Measurements from ENCODE around the gene FBXO47.

Gene FBXO47

DNA sequence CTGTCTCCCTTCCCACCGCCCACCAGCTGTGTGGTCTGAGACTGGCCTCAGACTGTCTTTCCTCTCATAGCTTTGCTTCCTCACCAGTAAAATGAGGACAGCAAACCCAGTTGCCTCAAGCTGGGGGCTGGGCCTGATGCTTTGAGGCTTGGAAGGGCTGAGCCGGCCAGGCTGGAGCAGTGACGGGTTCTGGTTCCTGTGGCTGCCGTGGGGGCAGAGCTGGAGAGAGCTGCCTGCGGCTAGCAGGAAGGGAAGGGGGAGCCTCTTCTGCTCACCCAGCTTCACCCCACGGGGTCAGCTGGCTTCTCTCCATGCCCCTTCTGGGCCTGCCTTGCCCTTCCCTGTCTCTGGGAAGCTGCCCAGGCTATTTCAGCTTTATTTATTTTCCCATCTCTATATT is 73.6 kb downstream of the FBXO47 start:
- Histone ChIP-seq H3K27ac (ENCODE audit: extremely low read depth, low read depth, low read length) (no peak overlapping the region), H3K4me3 (ENCODE audit: low read depth, low read length) (no peak overlapping the region), H3K36me3 (ENCODE audit: control insufficient read depth in 2 of 2, insufficient read depth in 1 of 2, low read length in 2 of 2) (peaks cover 0 to 60% of the 10 kb centered on the region in 2 experiments; a peak in 2 of 3 replicates), H3K9me3 (ENCODE audit: control insufficient read depth, insufficient read depth, low read depth, low read length) (no peaks in the 10 kb centered on the region), H3K4me1 (ENCODE audit: control insufficient read depth, insufficient read depth, low read length) (no peaks in the 10 kb centered on the region)
- POLR2A ChIA-PET = interaction anchor here (0.8 to 1.4 kb wide), 4 partner anchors 14 to 47 kb away, joined by 3 to 4 read pairs (median 4); partner anchors contain the start of gene LASP1
- TF ChIP-seq ZNF76 (tag by site-specific recombination; IDR thresholded peaks at IDR 0.05; ENCODE audit: borderline replicate concordance, low read depth) = no peak
- no peak for TF ChIP-seq ZNF571 (tag by site-specific recombination; IDR thresholded peaks at IDR 0.05)
- TF ChIP-seq ZNF292 (tag by site-specific recombination; IDR thresholded peaks at IDR 0.05; ENCODE audit: borderline replicate concordance, low read depth) = no peak
- TF ChIP-seq, protein P1, sequence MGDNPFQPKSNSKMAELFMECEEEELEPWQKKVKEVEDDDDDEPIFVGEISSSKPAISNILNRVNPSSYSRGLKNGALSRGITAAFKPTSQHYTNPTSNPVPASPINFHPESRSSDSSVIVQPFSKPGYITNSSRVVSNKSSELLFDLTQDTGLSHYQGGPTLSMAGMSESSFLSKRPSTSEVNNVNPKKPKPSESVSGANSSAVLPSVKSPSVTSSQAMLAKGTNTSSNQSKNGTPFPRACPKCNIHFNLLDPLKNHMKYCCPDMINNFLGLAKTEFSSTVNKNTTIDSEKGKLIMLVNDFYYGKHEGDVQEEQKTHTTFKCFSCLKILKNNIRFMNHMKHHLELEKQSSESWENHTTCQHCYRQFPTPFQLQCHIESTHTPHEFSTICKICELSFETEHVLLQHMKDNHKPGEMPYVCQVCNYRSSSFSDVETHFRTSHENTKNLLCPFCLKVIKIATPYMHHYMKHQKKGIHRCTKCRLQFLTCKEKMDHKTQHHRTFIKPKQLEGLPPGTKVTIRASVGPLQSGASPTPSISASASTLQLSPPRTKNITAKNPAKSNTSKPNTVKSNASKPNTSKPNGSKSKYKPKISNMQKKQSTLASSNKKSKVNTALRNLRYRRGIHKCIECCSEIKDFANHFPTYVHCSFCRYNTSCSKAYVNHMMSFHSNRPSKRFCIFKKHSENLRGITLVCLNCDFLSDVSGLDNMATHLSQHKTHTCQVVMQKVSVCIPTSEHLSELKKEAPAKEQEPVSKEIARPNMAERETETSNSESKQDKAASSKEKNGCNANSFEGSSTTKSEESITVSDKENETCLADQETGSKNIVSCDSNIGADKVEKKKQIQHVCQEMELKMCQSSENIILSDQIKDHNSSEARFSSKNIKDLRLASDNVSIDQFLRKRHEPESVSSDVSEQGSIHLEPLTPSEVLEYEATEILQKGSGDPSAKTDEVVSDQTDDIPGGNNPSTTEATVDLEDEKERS (tag by site-specific recombination; IDR thresholded peaks at IDR 0.05) = no peak
- no peak for TF ChIP-seq MEIS1 (CRISPR knock-in tag; IDR thresholded peaks at IDR 0.05; ENCODE audit: borderline replicate concordance)
- TF ChIP-seq, protein P2, sequence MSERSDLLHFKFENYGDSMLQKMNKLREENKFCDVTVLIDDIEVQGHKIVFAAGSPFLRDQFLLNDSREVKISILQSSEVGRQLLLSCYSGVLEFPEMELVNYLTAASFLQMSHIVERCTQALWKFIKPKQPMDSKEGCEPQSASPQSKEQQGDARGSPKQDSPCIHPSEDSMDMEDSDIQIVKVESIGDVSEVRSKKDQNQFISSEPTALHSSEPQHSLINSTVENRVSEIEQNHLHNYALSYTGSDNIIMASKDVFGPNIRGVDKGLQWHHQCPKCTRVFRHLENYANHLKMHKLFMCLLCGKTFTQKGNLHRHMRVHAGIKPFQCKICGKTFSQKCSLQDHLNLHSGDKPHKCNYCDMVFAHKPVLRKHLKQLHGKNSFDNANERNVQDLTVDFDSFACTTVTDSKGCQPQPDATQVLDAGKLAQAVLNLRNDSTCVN (tag by site-specific recombination; optimal IDR thresholded peaks at IDR 0.05) = no peak
- TF ChIP-seq ZBTB7A (tag by site-specific recombination; IDR thresholded peaks at IDR 0.05; ENCODE audit: low read depth) = no peak
- TF ChIP-seq, protein P3, sequence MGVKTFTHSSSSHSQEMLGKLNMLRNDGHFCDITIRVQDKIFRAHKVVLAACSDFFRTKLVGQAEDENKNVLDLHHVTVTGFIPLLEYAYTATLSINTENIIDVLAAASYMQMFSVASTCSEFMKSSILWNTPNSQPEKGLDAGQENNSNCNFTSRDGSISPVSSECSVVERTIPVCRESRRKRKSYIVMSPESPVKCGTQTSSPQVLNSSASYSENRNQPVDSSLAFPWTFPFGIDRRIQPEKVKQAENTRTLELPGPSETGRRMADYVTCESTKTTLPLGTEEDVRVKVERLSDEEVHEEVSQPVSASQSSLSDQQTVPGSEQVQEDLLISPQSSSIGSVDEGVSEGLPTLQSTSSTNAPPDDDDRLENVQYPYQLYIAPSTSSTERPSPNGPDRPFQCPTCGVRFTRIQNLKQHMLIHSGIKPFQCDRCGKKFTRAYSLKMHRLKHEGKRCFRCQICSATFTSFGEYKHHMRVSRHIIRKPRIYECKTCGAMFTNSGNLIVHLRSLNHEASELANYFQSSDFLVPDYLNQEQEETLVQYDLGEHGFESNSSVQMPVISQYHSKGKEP (tag by site-specific recombination; IDR thresholded peaks at IDR 0.05) = no peak
- no peak for TF ChIP-seq ZNF2 (tag by site-specific recombination; IDR thresholded peaks at IDR 0.05)
- no peak for TF ChIP-seq SETDB1 (IDR thresholded peaks at IDR 0.05; ENCODE audit: insufficient read length, low read length)
- TF ChIP-seq ZNF140 (tag by site-specific recombination; IDR thresholded peaks at IDR 0.05) = no peak
- no peak for TF ChIP-seq ZNF138 (tag by site-specific recombination; IDR thresholded peaks at IDR 0.05; ENCODE audit: borderline replicate concordance)
- TF ChIP-seq, protein P4, sequence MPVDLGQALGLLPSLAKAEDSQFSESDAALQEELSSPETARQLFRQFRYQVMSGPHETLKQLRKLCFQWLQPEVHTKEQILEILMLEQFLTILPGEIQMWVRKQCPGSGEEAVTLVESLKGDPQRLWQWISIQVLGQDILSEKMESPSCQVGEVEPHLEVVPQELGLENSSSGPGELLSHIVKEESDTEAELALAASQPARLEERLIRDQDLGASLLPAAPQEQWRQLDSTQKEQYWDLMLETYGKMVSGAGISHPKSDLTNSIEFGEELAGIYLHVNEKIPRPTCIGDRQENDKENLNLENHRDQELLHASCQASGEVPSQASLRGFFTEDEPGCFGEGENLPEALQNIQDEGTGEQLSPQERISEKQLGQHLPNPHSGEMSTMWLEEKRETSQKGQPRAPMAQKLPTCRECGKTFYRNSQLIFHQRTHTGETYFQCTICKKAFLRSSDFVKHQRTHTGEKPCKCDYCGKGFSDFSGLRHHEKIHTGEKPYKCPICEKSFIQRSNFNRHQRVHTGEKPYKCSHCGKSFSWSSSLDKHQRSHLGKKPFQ (tag by site-specific recombination; IDR thresholded peaks at IDR 0.05) = no peak
- no peak for TF ChIP-seq YY2 (tag by site-specific recombination; IDR thresholded peaks at IDR 0.05)
- no peak for TF ChIP-seq ZNF221 (tag by site-specific recombination; IDR thresholded peaks at IDR 0.05; ENCODE audit: borderline replicate concordance)
- TF ChIP-seq, protein P5, sequence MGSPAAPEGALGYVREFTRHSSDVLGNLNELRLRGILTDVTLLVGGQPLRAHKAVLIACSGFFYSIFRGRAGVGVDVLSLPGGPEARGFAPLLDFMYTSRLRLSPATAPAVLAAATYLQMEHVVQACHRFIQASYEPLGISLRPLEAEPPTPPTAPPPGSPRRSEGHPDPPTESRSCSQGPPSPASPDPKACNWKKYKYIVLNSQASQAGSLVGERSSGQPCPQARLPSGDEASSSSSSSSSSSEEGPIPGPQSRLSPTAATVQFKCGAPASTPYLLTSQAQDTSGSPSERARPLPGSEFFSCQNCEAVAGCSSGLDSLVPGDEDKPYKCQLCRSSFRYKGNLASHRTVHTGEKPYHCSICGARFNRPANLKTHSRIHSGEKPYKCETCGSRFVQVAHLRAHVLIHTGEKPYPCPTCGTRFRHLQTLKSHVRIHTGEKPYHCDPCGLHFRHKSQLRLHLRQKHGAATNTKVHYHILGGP (tag by site-specific recombination; IDR thresholded peaks at IDR 0.05) = no peak
- CTCF ChIA-PET = interaction anchor here (0.6 to 0.7 kb wide), 3 partner anchors 15 to 281 kb away, joined by 3 to 4 read pairs (median 4); no protein-coding TSS in a partner anchor

Data from HEK293 (cell line).